Activated naive CD4-positive, alpha-beta T cell treated with anti-CD3 and anti-CD28 coated beads, Interleukin-2, amount 10 ng/mL, durations not matched to agents 5 hours and 36 hours (primary cell): ENCODE measurements around the gene MAGEH1. TPM values are rescaled to one million over a fixed set of nuclear protein-coding genes. Genes with fewer than 3 reads are reported as not detected.

Source experiments
- microRNA-seq: library from miRNA; unstranded; fragments of <30 nt; microRNA quantifications from one replicate; pipeline ENCODE4 v1.2.0, GENCODE V29; 2022; ENCODE audit warnings: borderline microRNAs expressed, borderline replicate concordance
- total RNA-seq, 2 experiments: library from RNA; stranded (reverse); gene quantifications; one replicate each; pipeline ENCODE4 v1.2.3, GENCODE V29; 2021

The MAGEH1 gene, protein sequence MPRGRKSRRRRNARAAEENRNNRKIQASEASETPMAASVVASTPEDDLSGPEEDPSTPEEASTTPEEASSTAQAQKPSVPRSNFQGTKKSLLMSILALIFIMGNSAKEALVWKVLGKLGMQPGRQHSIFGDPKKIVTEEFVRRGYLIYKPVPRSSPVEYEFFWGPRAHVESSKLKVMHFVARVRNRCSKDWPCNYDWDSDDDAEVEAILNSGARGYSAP
- total RNA-seq, result 10 to 100 TPM; 15.9 to 17.0 TPM

DNA sequence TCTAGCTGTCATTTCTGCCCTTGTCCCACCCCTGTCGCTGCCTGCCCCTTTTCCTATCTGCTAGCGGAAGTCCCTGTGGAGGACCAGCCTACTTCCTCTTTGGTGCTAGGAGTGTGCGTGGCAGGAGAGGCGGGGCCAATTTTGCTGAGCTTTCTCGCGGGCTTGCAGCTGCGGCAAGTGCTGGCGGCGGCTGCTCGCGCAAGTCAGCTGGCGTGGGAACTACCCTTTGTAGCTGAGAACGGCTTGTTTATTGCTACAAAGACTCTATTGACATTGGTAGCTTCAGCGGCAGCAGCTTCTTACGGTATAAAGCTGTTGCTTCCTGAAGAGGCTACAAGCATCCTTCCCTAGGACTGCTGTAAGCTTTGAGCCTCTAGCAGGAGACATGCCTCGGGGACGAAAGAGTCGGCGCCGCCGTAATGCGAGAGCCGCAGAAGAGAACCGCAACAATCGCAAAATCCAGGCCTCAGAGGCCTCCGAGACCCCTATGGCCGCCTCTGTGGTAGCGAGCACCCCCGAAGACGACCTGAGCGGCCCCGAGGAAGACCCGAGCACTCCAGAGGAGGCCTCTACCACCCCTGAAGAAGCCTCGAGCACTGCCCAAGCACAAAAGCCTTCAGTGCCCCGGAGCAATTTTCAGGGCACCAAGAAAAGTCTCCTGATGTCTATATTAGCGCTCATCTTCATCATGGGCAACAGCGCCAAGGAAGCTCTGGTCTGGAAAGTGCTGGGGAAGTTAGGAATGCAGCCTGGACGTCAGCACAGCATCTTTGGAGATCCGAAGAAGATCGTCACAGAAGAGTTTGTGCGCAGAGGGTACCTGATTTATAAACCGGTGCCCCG, at the start of gene MAGEH1:
TSS of gene MAGEH1 (plus strand) at position 138 of the 843 bp plus-strand sequence. CDS start at position 386, 248 bp downstream.

DNA sequence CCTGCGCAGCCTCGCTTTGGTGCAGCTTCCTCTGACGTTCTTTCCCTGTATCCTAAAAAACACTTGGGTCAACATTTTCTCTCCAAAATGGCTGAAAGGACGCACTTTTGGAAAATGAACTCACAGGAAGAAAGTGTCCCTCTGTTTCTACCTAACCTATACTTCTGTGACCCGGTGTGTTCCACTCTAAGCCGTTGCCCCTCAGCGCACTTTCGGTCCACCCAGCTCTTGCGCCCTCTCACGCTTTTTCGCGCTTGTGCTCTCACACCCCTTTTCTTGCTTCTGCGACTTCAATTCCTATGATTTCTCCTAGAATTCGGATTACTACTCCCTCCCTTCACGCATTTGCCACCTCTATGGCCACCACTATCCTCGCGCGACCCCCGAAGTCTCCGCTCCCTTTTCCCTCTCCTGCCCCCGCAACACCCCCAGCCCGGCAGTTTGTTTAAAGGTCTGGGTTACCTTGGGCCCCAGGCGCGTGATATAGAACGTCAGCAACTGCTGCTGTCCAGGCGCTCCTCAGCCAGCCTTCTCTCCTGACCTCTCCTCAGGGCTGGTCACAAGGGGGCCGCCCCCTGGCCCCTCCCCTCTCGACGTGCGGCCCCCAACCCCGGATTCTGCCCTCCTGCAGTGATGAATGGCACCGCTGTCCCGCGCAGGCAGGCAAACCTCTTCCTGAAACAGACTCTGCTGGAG, 37.5 kb downstream of the MAGEH1 start, which contains the start of gene USP51:
TSS of gene USP51 (minus strand) at position 535 of the 696 bp plus-strand sequence. CDS start 909 bp downstream, outside the sequence.

Small RNA genes within 50 kb of the gene (microRNA-seq; reads per million reads assigned to microRNA genes)
- gene MIR4536-1, result not detected
- gene MIR4536-2, result not detected

Other genes with a start within 250 kb of the MAGEH1 start
- not detected for gene PAGE5, start 231.8 kb upstream of the MAGEH1 start, total RNA-seq
- gene PAGE3, start 187.2 kb upstream of the MAGEH1 start, total RNA-seq, result not detected
- 1 to 10 TPM; 1.1 to 1.5 TPM for gene USP51, start 37.7 kb downstream of the MAGEH1 start, total RNA-seq
- not detected for gene FOXR2, start 171.3 kb downstream of the MAGEH1 start, total RNA-seq